ENCODE results near the gene GPR153.
A peak's percentile ranks its signal among the peaks of the same experiment; 100 is the strongest.

Gene GPR153

GRCh38 chr1:6268415-6268814 lies 7.5 kb upstream of the GPR153 start:
- no peak for DNase-seq

- DNase-seq = no peak
Measured at GRCh38 chr1:6267686-6268322, 6.9 kb upstream of the GPR153 start.

- no peak for DNase-seq
Measured at GRCh38 chr1:6266641-6267040, 5.7 kb upstream of the GPR153 start.

- DNase-seq = no peak
Measured at GRCh38 chr1:6265151-6265550, 4.3 kb upstream of the GPR153 start.

- no peak for DNase-seq
Measured at GRCh38 chr1:6263716-6264115, 2.8 kb upstream of the GPR153 start.

- no peak for DNase-seq
Measured at GRCh38 chr1:6262555-6263420, 1.9 kb upstream of the GPR153 start.

- DNase-seq = no peak
Measured at GRCh38 chr1:6261615-6261995, 707 bp upstream of the GPR153 start.

- peak; percentile 39 for DNase-seq
Measured at GRCh38 chr1:6260433-6260934, 414 bp downstream of the GPR153 start.

GRCh38 chr1:6259491-6260362 lies 1.2 kb downstream of the GPR153 start:
- DNase-seq = peak; percentile 83

- DNase-seq = peak; percentile 47
Measured at GRCh38 chr1:6258675-6259074, 2.2 kb downstream of the GPR153 start.

GRCh38 chr1:6257541-6258069 lies 3.3 kb downstream of the GPR153 start:
- no peak for DNase-seq

- no peak for DNase-seq
Measured at GRCh38 chr1:6256645-6257044, 4.3 kb downstream of the GPR153 start.

GRCh38 chr1:6254691-6255090 lies 6.2 kb downstream of the GPR153 start:
- DNase-seq = no peak

GRCh38 chr1:6253380-6253779 lies 7.5 kb downstream of the GPR153 start:
- no peak for DNase-seq

- DNase-seq = no peak
Measured at GRCh38 chr1:6252374-6252710, 8.6 kb downstream of the GPR153 start.

- no peak for DNase-seq
Measured at GRCh38 chr1:6251681-6252373, 9.1 kb downstream of the GPR153 start.

- no peak for DNase-seq
Measured at GRCh38 chr1:6251233-6251632, 9.7 kb downstream of the GPR153 start.

GRCh38 chr1:6249739-6250689 lies 10.9 kb downstream of the GPR153 start:
- peak; percentile 54 for DNase-seq

GRCh38 chr1:6248932-6249738 lies 11.8 kb downstream of the GPR153 start:
- peak; percentile 58 for DNase-seq

- DNase-seq = no peak
Measured at GRCh38 chr1:6248161-6248776, 12.6 kb downstream of the GPR153 start.

Measured in RPMI8226 (cell line).